Panc1 (cell line): Measurements from ENCODE around the gene ST3GAL6. TPM values are rescaled to one million over a fixed set of nuclear protein-coding genes. Genes with fewer than 3 reads are reported as not detected.

Experiments
- ATAC-seq: fragments of 200-7000 bp; cut with Tn5 transposase; 2 replicates; pipeline ENCODE4 v1.9.1; 2020; ENCODE audit warnings: mild to moderate bottlenecking, moderate library complexity
- BruUV-seq: library from RNA; stranded (reverse); fragments of 400-500 nt; replicated peaks from 2 replicates; lab custom pipeline; 2021; lab: Mats Ljungman, UMichigan
- CTCF ChIA-PET: fragments of 300-600 bp; sonication (Branson Sonifier 250); formaldehyde crosslinking; loops from one replicate; lab custom pipeline; 2022; ENCODE audit warnings: antibody characterized with exemption; lab: Charles Lee
- POLR2A ChIA-PET: fragments of 300-600 bp; sonication (Branson Sonifier 250); formaldehyde crosslinking; loops from one replicate; lab custom pipeline; 2022; ENCODE audit warnings: antibody characterized with exemption; lab: Charles Lee
- DNase-seq: peaks from one replicate; pipeline ENCODE4 v3.0.0-alpha.2; 2010; ENCODE audit warnings: low read depth, low spot score
- H3K27ac ChIP-seq: 2 replicates; pipeline ENCODE4 v1.5.1; 2011; ENCODE audit warnings: mild to moderate bottlenecking, low read length, inconsistent platforms
- H3K27me3 ChIP-seq: fragments of 200-500 bp; sonication (Bioruptor generic); 2 replicates; pipeline ENCODE4 v1.6.0; 2014; ENCODE audit warnings: low read length, inconsistent platforms; ENCODE audit not compliant: control insufficient read depth, insufficient read depth
- H3K36me3 ChIP-seq: fragments of 200-500 bp; sonication (Bioruptor generic); 2 replicates; pipeline ENCODE4 v1.5.1; 2014; ENCODE audit warnings: inconsistent platforms, mild to moderate bottlenecking, low read length, moderate library complexity; ENCODE audit not compliant: control insufficient read depth, insufficient read depth
- H3K4me1 ChIP-seq: 2 replicates; pipeline ENCODE4 v1.5.1; 2011; ENCODE audit warnings: inconsistent platforms, mild to moderate bottlenecking, low read length, moderate library complexity; ENCODE audit not compliant: control insufficient read depth, insufficient read depth
- H3K4me3 ChIP-seq, 2 experiments: 2 replicates each; pipeline ENCODE4 v1.5.1; 2011 to 2012; ENCODE audit warnings: low read depth in 2 of 2, low read length in 2 of 2, mild to moderate bottlenecking in 2 of 2, inconsistent platforms in 1 of 2, moderate library complexity in 1 of 2
- H3K9me3 ChIP-seq: fragments of 200-500 bp; sonication (Bioruptor generic); 2 replicates; pipeline ENCODE4 v1.5.1; 2014; ENCODE audit warnings: low read depth, mild to moderate bottlenecking, inconsistent platforms, low read length, moderate library complexity; ENCODE audit not compliant: control insufficient read depth, insufficient read depth
- POLR2AphosphoS5 ChIP-seq: IDR thresholded peaks from 2 replicates; pipeline ENCODE4 v1.6.1; 2012; ENCODE audit warnings: mild to moderate bottlenecking, low read depth, low read length, moderate library complexity
- SIN3A ChIP-seq: IDR thresholded peaks from 2 replicates; pipeline ENCODE4 v1.6.1; 2012; ENCODE audit warnings: low read depth, mild to moderate bottlenecking, low read length, moderate library complexity, borderline replicate concordance; ENCODE audit not compliant: insufficient read depth
- TCF7L2 ChIP-seq: IDR thresholded peaks from 2 replicates; pipeline ENCODE4 v1.6.1; 2011; ENCODE audit warnings: mild to moderate bottlenecking, low read depth, low read length, inconsistent platforms
- in situ Hi-C: cut with HindIII; loops from 2 replicates; pipeline ENCODE4 v1.10.0; 2016; ENCODE audit warnings: low sequenced_read_pairs, low pct_unique_long_range_greater_than_20kb
- intact Hi-C: fragments of 100-400 bp; cut with micrococcal nuclease; formaldehyde crosslinking; loops from one replicate; pipeline ENCODE4 v1.10.0; 2022; ENCODE audit not compliant: unreplicated experiment
- total RNA-seq: library from RNA; stranded (reverse); gene quantifications from one replicate; pipeline ENCODE4 v1.2.1, GENCODE V29; 2021; ENCODE audit not compliant: unreplicated experiment
- TF ChIP-seq, protein P1 (sequence below): fragments of 450-650 bp; IDR thresholded peaks from 2 replicates; pipeline ENCODE4 v1.5.1; 2017; ENCODE audit warnings: mild to moderate bottlenecking
- TF ChIP-seq, protein P2 (sequence below), 2 experiments: IDR thresholded peaks; 2 replicates each; pipeline ENCODE4 v1.6.1; 2011 to 2012; ENCODE audit warnings: low read depth in 2 of 2, control low read depth in 1 of 2, low read length in 1 of 2, mild to moderate bottlenecking in 1 of 2, moderate library complexity in 1 of 2; ENCODE audit not compliant: insufficient read depth in 1 of 2

The ST3GAL6 gene
- total RNA-seq, 1 experiment from 2014 or later: 0.15 TPM

DNA sequence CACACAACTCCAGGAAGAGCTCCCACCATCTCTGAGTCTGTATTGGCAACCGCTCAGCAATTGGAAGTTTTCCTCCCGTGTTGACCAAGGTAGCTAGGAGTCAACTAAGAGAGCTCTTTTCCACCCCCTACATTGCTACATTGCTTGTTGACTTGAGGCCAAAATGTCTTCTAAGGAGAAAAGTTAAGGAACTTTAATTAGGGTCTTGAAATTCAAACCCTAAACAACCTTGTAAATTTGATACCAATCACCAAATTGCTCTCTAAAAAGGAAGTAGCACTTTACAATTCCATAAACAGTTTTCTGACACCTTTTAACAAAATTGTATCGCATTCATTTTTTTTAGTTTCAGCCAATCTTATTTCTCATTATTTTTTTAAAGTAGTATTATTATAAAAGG lies 35.5 kb upstream of the ST3GAL6 start:
- in situ Hi-C loops (no loop called here), intact Hi-C loops (no loop called here)
- DNase-seq: no peak
- Histone ChIP-seq H3K9me3 (no peaks in the 10 kb centered on the region), H3K4me3 (no peak overlapping the region), H3K27ac (no peak overlapping the region), H3K4me1 (no peaks in the 10 kb centered on the region), H3K36me3 (no peaks in the 10 kb centered on the region), H3K27me3 (peaks cover 35% of the 10 kb centered on the region)
- CTCF ChIA-PET: interaction anchor here (0.6 kb wide), 1 partner anchor 298 kb away, joined by 3 read pairs; no protein-coding TSS in a partner anchor
- no peak for ATAC-seq
- TF ChIP-seq, protein P1, sequence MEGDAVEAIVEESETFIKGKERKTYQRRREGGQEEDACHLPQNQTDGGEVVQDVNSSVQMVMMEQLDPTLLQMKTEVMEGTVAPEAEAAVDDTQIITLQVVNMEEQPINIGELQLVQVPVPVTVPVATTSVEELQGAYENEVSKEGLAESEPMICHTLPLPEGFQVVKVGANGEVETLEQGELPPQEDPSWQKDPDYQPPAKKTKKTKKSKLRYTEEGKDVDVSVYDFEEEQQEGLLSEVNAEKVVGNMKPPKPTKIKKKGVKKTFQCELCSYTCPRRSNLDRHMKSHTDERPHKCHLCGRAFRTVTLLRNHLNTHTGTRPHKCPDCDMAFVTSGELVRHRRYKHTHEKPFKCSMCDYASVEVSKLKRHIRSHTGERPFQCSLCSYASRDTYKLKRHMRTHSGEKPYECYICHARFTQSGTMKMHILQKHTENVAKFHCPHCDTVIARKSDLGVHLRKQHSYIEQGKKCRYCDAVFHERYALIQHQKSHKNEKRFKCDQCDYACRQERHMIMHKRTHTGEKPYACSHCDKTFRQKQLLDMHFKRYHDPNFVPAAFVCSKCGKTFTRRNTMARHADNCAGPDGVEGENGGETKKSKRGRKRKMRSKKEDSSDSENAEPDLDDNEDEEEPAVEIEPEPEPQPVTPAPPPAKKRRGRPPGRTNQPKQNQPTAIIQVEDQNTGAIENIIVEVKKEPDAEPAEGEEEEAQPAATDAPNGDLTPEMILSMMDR: no peak
- TF ChIP-seq TCF7L2 (no peak), POLR2AphosphoS5 (no peak), SIN3A (no peak)
- TF ChIP-seq, protein P2, sequence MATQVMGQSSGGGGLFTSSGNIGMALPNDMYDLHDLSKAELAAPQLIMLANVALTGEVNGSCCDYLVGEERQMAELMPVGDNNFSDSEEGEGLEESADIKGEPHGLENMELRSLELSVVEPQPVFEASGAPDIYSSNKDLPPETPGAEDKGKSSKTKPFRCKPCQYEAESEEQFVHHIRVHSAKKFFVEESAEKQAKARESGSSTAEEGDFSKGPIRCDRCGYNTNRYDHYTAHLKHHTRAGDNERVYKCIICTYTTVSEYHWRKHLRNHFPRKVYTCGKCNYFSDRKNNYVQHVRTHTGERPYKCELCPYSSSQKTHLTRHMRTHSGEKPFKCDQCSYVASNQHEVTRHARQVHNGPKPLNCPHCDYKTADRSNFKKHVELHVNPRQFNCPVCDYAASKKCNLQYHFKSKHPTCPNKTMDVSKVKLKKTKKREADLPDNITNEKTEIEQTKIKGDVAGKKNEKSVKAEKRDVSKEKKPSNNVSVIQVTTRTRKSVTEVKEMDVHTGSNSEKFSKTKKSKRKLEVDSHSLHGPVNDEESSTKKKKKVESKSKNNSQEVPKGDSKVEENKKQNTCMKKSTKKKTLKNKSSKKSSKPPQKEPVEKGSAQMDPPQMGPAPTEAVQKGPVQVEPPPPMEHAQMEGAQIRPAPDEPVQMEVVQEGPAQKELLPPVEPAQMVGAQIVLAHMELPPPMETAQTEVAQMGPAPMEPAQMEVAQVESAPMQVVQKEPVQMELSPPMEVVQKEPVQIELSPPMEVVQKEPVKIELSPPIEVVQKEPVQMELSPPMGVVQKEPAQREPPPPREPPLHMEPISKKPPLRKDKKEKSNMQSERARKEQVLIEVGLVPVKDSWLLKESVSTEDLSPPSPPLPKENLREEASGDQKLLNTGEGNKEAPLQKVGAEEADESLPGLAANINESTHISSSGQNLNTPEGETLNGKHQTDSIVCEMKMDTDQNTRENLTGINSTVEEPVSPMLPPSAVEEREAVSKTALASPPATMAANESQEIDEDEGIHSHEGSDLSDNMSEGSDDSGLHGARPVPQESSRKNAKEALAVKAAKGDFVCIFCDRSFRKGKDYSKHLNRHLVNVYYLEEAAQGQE (IDR thresholded peaks at IDR 0.05; ENCODE audit: insufficient read depth in 1 of 2, low read depth in 2 of 2, low read length in 1 of 2): no peak
- POLR2A ChIA-PET: no interaction called here
- no TSS peak for BruUV-seq

- ATAC-seq (no peak), DNase-seq (no peak)
- H3K27ac ChIP-seq: no peak overlapping the region
- intact Hi-C loops: no loop called here
- CTCF ChIA-PET: interaction anchor here (0.7 kb wide), 1 partner anchor 861 kb away, joined by 4 read pairs; no protein-coding TSS in a partner anchor
- no peaks in the 10 kb centered on the region; the same call in 1 of the 2 replicates for H3K36me3 ChIP-seq
- no peaks in the 10 kb centered on the region; the same call in 1 of the 2 replicates for H3K4me1 ChIP-seq
- in situ Hi-C loops: no loop called here
- no TSS peak for BruUV-seq
- H3K4me3 ChIP-seq: no peak overlapping the region
- POLR2A ChIA-PET: no interaction called here
- H3K9me3 ChIP-seq: no peaks in the 10 kb centered on the region
- TF ChIP-seq SIN3A (no peak), POLR2AphosphoS5 (no peak), TCF7L2 (no peak)
- TF ChIP-seq, protein P2 (IDR thresholded peaks at IDR 0.05; ENCODE audit: insufficient read depth in 1 of 2, low read depth in 2 of 2, low read length in 1 of 2): no peak
- TF ChIP-seq, protein P1: no peak
- H3K27me3 ChIP-seq: peaks cover 38% of the 10 kb centered on the region
Observed at GRCh38 chr3:98728672-98729071, 34.5 kb upstream of the ST3GAL6 start.
